Heart right ventricle (tissue), 16 donors: Measurements from ENCODE around the gene KIAA1191. TPM values are rescaled to one million over a fixed set of nuclear protein-coding genes. Genes with fewer than 3 reads are reported as not detected.

Source experiments
- ATAC-seq, 8 donors: fragments of 200-7000 bp; cut with Tn5 transposase; one replicate each; pipeline ENCODE4 v1.9.1; 2020; ENCODE audit warnings: mild to moderate bottlenecking in 8 of 8, moderate library complexity in 8 of 8, moderate number of reproducible peaks in 1 of 8
- DNase-seq, 2 donors: peaks; one replicate each; pipeline ENCODE4 v3.0.0-alpha.2; 2020
- H3K27ac ChIP-seq, 10 donors: fragments of 200-600 bp; sonication (generic) in 2 of 10; one replicate each; pipeline versions ENCODE4 v1.5.0 to v1.8.0; 2020 to 2022; ENCODE audit warnings: mild to moderate bottlenecking in 3 of 10
- H3K27me3 ChIP-seq, 7 donors: fragments of 200-600 bp; one replicate each; pipeline ENCODE4 v1.8.0; 2021 to 2022; ENCODE audit warnings: mild to moderate bottlenecking in 2 of 7
- H3K36me3 ChIP-seq, 9 donors: fragments of 200-600 bp; sonication (generic) in 1 of 9; one replicate each; pipeline versions ENCODE4 v1.5.0 to v1.8.0; 2020 to 2022; ENCODE audit warnings: mild to moderate bottlenecking in 2 of 9
- H3K4me1 ChIP-seq, 9 donors: fragments of 200-600 bp; sonication (generic) in 1 of 9; one replicate each; pipeline versions ENCODE4 v1.5.0 to v1.8.0; 2020 to 2022; ENCODE audit warnings: mild to moderate bottlenecking in 4 of 9
- H3K4me3 ChIP-seq, 10 donors: fragments of 200-600 bp; sonication (generic) in 2 of 10; one replicate each; pipeline versions ENCODE4 v1.5.0 to v1.8.0; 2020 to 2022; ENCODE audit warnings: mild to moderate bottlenecking in 7 of 10, moderate library complexity in 2 of 10
- H3K9me3 ChIP-seq, 11 donors: fragments of 200-600 bp in 10 of 11; sonication (generic) in 2 of 11; one replicate each; pipeline versions ENCODE4 v1.5.0 to v1.8.0; 2013 to 2022; ENCODE audit warnings: mild to moderate bottlenecking in 2 of 11, control low read depth in 1 of 11, moderate library complexity in 1 of 11
- CTCF ChIP-seq, 9 donors: fragments of 200-600 bp; sonication (generic) in 2 of 9; IDR thresholded peaks; one replicate each; pipeline versions ENCODE4 v1.5.0 to v1.8.0; 2021 to 2022; ENCODE audit warnings: antibody characterized with exemption in 9 of 9, mild to moderate bottlenecking in 5 of 9, moderate library complexity in 1 of 9
- WGBS, 2 donors: extraction: QIAGEN DNeasy Blood & Tissue Kit; methylation state at CpG; one replicate each; pipeline ENCODE4 v1.1.7; 2013; ENCODE audit warnings: inconsistent platforms in 1 of 2; 5-methylcytosine and 5-hydroxymethylcytosine counted together
- intact Hi-C, 10 donors: fragments of 100-400 bp; cut with DNase I; formaldehyde crosslinking; loops; one replicate each; pipeline versions ENCODE4 v1.11.1 to v1.14.2; 2022
- polyA plus RNA-seq, 2 donors: library from polyadenylated mRNA; stranded (reverse); fragments of 200-250 nt; gene quantifications; one replicate each; pipeline ENCODE4 v1.2.3, GENCODE V29; 2013
- total RNA-seq, 10 donors: library from RNA; stranded (reverse); fragmentation: NEBNext Ultra II Directional in 3 of 10; extraction: Animal tissue kit (Norgen Biotek cat#: 25700) in 3 of 10; gene quantifications; one replicate each; pipeline versions ENCODE4 v1.2.1 to v1.2.4, GENCODE V29; 2021 to 2023
- donor health status: Arrhythmogenic right ventricular cardiomyopathy.
- donor health status: ischemic (EF 13 %, LVEDD 7.1; RV severe dilation, severe dysfunction).
- donor health status: healthy with polysubstance abuse.
- donor health status: DM: no; HTN: yes; CAD: no.
- donor health status: DM: no; HTN: no; CAD: no.
- donor health status: ischemic (EF 25% LVEDD 6.9; RV normal size, moderate dysfunction).
- donor health status: ischemic (EF 25% LVEDD 5.7; RV mildly dilated, moderate dysfunction).
- donor health status: healthy.
- donor health status: DM: yes; HTN: yes; CAD: no.
- donor health status: Ischemic cardiomyopathy.
- donor health status: ischemic (EF 35%, LVEDD 5.7; RV mildly dilated, moderate dysfunction).
- donor health status: nonischemic (EF 11% LVEDD 7.7; RV severe dilation, severe dysfunction).
- donor health status: DM: yes; HTN: yes; CAD: no.
- donor health status: PGD.
- donor health status: ischemic (EF 29% LVEDD 5.4; RV normal size, mild dysfunction).
- donor health status: nonischemic (EF 23%, LVEDD 6.1; RV moderate dilation, normal function).

KIAA1191 gene
- total and polyA plus RNA-seq, 12 donors, result 38.8 to 121 (median 89.1) TPM

DNA sequence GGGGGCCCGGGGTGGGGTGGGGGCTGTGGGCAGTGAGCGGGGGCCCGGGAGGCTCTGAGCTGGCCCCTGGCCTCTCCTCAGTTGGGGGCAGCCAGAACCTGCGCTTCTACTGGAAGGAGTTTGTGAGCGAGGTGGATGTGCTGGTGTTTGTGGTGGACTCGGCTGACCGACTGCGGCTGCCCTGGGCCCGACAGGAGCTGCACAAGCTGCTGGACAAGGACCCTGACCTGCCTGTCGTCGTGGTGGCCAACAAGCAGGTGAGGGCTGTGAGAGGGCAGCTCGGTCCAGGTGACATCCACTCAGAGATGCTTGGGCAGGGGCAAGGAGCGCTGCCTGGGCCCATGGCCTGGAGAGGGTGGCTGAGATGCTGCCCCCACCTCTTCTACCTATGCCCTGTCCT is 7.2 kb upstream of the KIAA1191 start:
- Histone ChIP-seq H3K9me3 (no peaks in the 10 kb centered on the region), H3K4me3 (no peak overlapping the region), H3K27me3 (peaks cover 0 to 21% (median 0%) of the 10 kb centered on the region in 7 donors), H3K27ac (no peak overlapping the region), H3K36me3 (peaks cover 0 to 51% (median 4%) of the 10 kb centered on the region in 9 donors), H3K4me1 (peaks cover 6 to 51% (median 31%) of the 10 kb centered on the region in 9 donors)
- intact Hi-C loops, result no loop called here
- TF ChIP-seq CTCF (IDR thresholded peaks at IDR 0.05), result no peak
- WGBS, 2 donors, result 97 to 99% methylated on average over 13 of the region's 13 CpGs
- ATAC-seq, result no peak
- no peak for DNase-seq

DNA sequence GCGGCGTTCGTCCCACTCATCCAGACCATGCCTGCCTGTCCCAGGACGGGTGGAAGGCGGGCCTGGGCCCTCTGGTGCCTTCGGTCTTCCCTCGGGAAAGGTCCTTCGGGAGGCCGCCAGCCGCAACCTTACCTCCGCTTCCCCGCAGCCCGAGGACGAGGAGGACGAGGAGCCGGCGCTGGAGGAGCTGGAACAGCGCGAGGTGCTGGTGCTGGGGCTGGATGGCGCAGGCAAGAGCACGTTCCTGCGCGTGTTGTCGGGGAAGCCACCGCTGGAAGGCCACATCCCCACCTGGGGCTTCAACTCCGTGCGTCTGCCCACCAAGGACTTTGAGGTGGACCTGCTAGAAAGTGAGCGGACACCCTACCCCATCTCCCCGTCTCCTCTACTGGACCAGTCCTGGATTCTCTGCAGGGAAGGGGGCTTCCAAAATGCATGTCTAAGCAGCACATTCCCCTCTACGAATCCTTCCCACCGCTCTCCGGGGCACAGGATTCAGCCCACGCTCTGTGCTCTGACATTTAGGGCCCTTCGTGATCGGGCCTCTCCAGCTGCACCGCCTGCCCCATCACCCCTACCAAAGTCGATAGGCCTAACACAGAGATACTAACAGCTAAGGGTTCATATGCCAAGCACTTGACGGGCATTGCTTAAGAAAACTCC is 4.8 kb upstream of the KIAA1191 start:
- H3K27ac ChIP-seq, result peak overlapping the region; percentile 32 to 90 (median 82)
- H3K4me1 ChIP-seq, result peaks cover 0 to 37% (median 22%) of the 10 kb centered on the region in 9 donors
- 41 to 47% methylated on average over 38 of the region's 38 CpGs for WGBS, 2 donors
- no peaks in the 10 kb centered on the region for H3K9me3 ChIP-seq
- H3K4me3 ChIP-seq, result peak overlapping the region; percentile 40 to 96 (median 82)
- H3K27me3 ChIP-seq, result peaks cover 0 to 21% (median 0%) of the 10 kb centered on the region in 7 donors
- ATAC-seq (no peak), DNase-seq (no peak)
- TF ChIP-seq CTCF (IDR thresholded peaks at IDR 0.05), result no peak
- peaks cover 0 to 40% (median 0%) of the 10 kb centered on the region in 9 donors for H3K36me3 ChIP-seq
- intact Hi-C loops, result no loop called here

DNA sequence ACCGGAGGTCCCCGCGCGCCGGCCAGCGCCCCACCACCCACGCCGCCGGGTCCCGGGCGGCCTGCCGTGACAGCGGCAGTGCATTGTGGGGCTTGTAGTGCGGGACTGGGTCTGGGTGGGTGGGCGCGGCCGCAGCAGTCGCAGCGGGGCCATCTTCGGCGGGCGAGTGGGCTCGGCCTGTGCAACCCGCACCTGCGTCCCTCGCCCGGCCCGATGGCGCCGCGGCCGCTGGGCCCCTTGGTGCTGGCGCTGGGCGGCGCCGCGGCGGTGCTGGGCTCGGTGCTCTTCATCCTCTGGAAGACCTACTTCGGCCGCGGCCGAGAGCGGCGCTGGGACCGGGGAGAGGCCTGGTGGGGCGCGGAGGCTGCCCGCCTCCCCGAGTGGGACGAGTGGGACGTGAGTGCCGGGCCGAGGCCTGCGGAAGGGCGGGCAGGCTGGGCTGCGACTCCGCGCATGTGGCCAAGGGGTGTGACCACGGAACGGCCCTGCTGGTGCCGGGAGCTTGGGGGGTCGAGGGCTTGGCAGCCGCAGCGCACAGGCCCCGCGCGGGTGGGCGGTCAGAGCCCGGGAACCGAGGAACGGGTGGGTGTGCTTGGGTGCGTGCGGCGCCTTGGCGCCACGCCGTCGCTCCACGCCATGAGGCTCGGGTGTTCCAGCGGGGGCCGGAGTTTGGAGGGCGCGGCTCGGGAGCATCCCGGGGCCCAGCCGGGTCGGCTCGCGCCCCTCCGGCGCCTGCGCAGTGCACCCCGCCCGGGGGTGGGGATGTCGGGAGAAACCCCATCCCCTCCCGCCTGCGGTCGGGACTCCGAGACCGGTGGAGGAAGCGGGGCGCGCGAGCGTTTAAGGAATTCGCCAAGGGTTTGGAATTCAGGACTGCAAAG is 4.0 kb upstream of the KIAA1191 start, which contains the start of gene ARL10:
TSS of gene ARL10 (plus strand) at position 137 of the 881 bp plus-strand sequence. CDS start at position 214, 77 bp downstream.
- Histone ChIP-seq H3K4me3 (peak within 1 kb of the TSS; percentile 40 to 96 (median 82)), H3K27ac (peak within 1 kb of the TSS; percentile 32 to 90 (median 82)), H3K36me3 (peaks cover 0 to 32% (median 0%) of the 10 kb centered on the region in 9 donors), H3K27me3 (peaks cover 0 to 21% (median 0%) of the 10 kb centered on the region in 7 donors), H3K9me3 (no peaks in the 10 kb centered on the region), H3K4me1 (peaks cover 0 to 37% (median 23%) of the 10 kb centered on the region in 9 donors)
- 0 to 1% methylated on average over 77 to 108 of the region's 108 CpGs for WGBS, 2 donors
- ATAC-seq, result peak in 7 of 8 donors; percentile 10 to 61 (median 36)
- peak; percentile 41 to 59 for DNase-seq
- TF ChIP-seq CTCF (IDR thresholded peaks at IDR 0.05), result no peak
- intact Hi-C loops, result no loop called here

DNA sequence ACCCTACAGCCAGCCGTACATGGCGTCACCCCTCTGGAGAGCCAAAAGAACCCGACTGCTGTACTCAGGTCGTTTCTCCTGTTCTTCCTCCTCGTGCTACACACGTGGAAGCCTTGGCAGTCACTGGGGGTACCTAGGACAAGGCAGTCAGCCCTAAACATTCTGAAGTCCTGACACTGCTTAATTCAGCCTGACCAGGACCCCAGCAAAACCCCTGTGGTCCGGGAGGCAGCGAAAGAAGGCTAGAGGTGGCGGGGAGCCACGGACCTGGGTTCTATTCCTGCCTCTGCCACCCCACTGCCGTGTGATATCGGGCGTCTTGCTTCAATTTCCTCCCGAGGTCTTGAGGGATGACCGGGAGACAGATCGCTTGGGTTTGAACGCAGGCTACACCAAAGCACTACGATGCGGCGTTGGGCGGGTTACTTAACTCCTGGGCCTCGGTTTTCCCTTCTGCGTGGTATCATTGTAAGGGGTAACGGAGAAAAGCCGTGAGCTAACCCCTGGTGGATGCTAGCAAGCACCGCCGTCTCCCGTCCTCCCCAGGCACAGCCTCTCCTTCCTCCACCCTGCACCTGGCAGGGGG is 3.3 kb upstream of the KIAA1191 start:
- Histone ChIP-seq H3K9me3 (no peaks in the 10 kb centered on the region), H3K4me1 (peaks cover 0 to 37% (median 23%) of the 10 kb centered on the region in 9 donors), H3K4me3 (peak overlapping the region; percentile 40 to 96 (median 82)), H3K27ac (peak overlapping the region; percentile 32 to 90 (median 82)), H3K36me3 (peaks cover 0 to 26% (median 0%) of the 10 kb centered on the region in 9 donors), H3K27me3 (peaks cover 0 to 21% (median 0%) of the 10 kb centered on the region in 7 donors)
- no peak for ATAC-seq
- TF ChIP-seq CTCF (IDR thresholded peaks at IDR 0.05), result no peak
- 27 to 30% methylated on average over 27 to 28 of the region's 28 CpGs for WGBS, 2 donors
- intact Hi-C loops, result loop anchor here in 2 of 10 donors (5.0 kb wide), 3 partner anchors 37 to 82 kb away; partner anchors contain the start of genes CLTB (in 1 of the 2) and FAF2 (in 1 of the 2)
- DNase-seq, result no peak
